H9 (cell line): Measurements from ENCODE around the gene CYB5RL. TPM values are rescaled to one million over a fixed set of nuclear protein-coding genes. Genes with fewer than 3 reads are reported as not detected.

Source experiments
- DNase-seq: peaks from one replicate; pipeline ENCODE4 v3.0.0-alpha.2; 2017
- H2AFZ ChIP-seq: one replicate; pipeline ENCODE4 v1.6.1; 2013; ENCODE audit warnings: mild to moderate bottlenecking, low read length, control low read depth, moderate library complexity
- H2AK5ac ChIP-seq: 2 replicates; pipeline ENCODE4 v1.6.1; 2013; ENCODE audit warnings: low read length, control low read depth, mixed read lengths; ENCODE audit not compliant: insufficient read length
- H2BK120ac ChIP-seq: one replicate; pipeline ENCODE4 v1.6.1; 2013; ENCODE audit warnings: low read depth, mild to moderate bottlenecking, low read length, control low read depth, inconsistent platforms; ENCODE audit not compliant: poor library complexity, severe bottlenecking
- H2BK12ac ChIP-seq: 2 replicates; pipeline ENCODE4 v1.6.1; 2013; ENCODE audit warnings: low read length, control low read depth, mixed read lengths, low read depth; ENCODE audit not compliant: insufficient read length
- H2BK15ac ChIP-seq: 2 replicates; pipeline ENCODE4 v1.6.1; 2013; ENCODE audit warnings: low read depth, low read length, control low read depth
- H2BK20ac ChIP-seq: one replicate; pipeline ENCODE4 v1.6.1; 2013; ENCODE audit warnings: low read depth, mild to moderate bottlenecking, low read length, control low read depth, inconsistent platforms; ENCODE audit not compliant: poor library complexity, severe bottlenecking
- H2BK5ac ChIP-seq: 2 replicates; pipeline ENCODE4 v1.6.1; 2013; ENCODE audit warnings: low read length, control low read depth, mixed read lengths; ENCODE audit not compliant: insufficient read length
- H3K14ac ChIP-seq: 2 replicates; pipeline ENCODE4 v1.6.1; 2013; ENCODE audit warnings: low read length, control low read depth; ENCODE audit not compliant: insufficient read depth
- H3K18ac ChIP-seq: 2 replicates; pipeline ENCODE4 v1.6.1; 2013; ENCODE audit warnings: low read depth, mild to moderate bottlenecking, mixed read lengths, low read length, control low read depth; ENCODE audit not compliant: insufficient read length
- H3K23ac ChIP-seq: 2 replicates; pipeline ENCODE4 v1.6.1; 2013; ENCODE audit warnings: low read length, control low read depth, mixed read lengths, low read depth; ENCODE audit not compliant: insufficient read length
- H3K23me2 ChIP-seq: 2 replicates; pipeline ENCODE4 v1.6.1; 2013; ENCODE audit warnings: low read depth, mild to moderate bottlenecking, mixed read lengths, low read length, control low read depth; ENCODE audit not compliant: insufficient read length, poor library complexity, severe bottlenecking
- H3K27ac ChIP-seq: 2 replicates; pipeline ENCODE4 v1.5.1; 2013; ENCODE audit warnings: low read length, control low read depth, mixed read lengths, low read depth; ENCODE audit not compliant: insufficient read length
- H3K27me3 ChIP-seq: 2 replicates; pipeline ENCODE4 v1.6.1; 2013; ENCODE audit warnings: low read length, control low read depth, inconsistent platforms; ENCODE audit not compliant: insufficient read depth
- H3K4ac ChIP-seq: 2 replicates; pipeline ENCODE4 v1.6.1; 2013; ENCODE audit warnings: low read depth, mild to moderate bottlenecking, control low read depth, inconsistent platforms, low read length, moderate library complexity
- H3K4me1 ChIP-seq: 2 replicates; pipeline ENCODE4 v1.6.1; 2013; ENCODE audit warnings: low read length, control low read depth, inconsistent platforms; ENCODE audit not compliant: insufficient read depth
- H3K4me2 ChIP-seq: 2 replicates; pipeline ENCODE4 v1.6.1; 2013; ENCODE audit warnings: low read length, control low read depth, mixed read lengths; ENCODE audit not compliant: insufficient read length, insufficient read depth
- H3K56ac ChIP-seq: 2 replicates; pipeline ENCODE4 v1.6.1; 2013; ENCODE audit warnings: low read depth, mild to moderate bottlenecking, mixed read lengths, low read length, control low read depth; ENCODE audit not compliant: insufficient read length
- H3K79me1 ChIP-seq: 2 replicates; pipeline ENCODE4 v1.6.1; 2013; ENCODE audit warnings: low read depth, mild to moderate bottlenecking, moderate library complexity, low read length, control low read depth, inconsistent platforms; ENCODE audit not compliant: insufficient read depth, poor library complexity, severe bottlenecking
- H3K79me2 ChIP-seq: 2 replicates; pipeline ENCODE4 v1.6.1; 2013; ENCODE audit warnings: low read length, control low read depth, inconsistent platforms; ENCODE audit not compliant: insufficient read depth
- H3K9ac ChIP-seq: 2 replicates; pipeline ENCODE4 v1.6.1; 2013; ENCODE audit warnings: low read length, control low read depth, mixed read lengths; ENCODE audit not compliant: insufficient read length; ENCODE audit errors: extremely low read depth
- H3K9me3 ChIP-seq: one replicate; pipeline ENCODE4 v1.6.1; 2013; ENCODE audit warnings: low read depth, low read length, inconsistent platforms; ENCODE audit not compliant: control insufficient read depth
- H3T11ph ChIP-seq: one replicate; pipeline ENCODE4 v1.6.1; 2013; ENCODE audit warnings: mild to moderate bottlenecking, low read length, control low read depth, inconsistent platforms
- H4K20me1 ChIP-seq: one replicate; pipeline ENCODE4 v1.6.1; 2013; ENCODE audit not compliant: control insufficient read depth, insufficient read length, insufficient read depth
- H4K5ac ChIP-seq: 2 replicates; pipeline ENCODE4 v1.6.1; 2013; ENCODE audit warnings: low read depth, mild to moderate bottlenecking, mixed read lengths, low read length, control low read depth; ENCODE audit not compliant: insufficient read length
- H4K8ac ChIP-seq: replicated peaks from 2 replicates; pipeline ENCODE4 v1.6.1; 2013; ENCODE audit warnings: low read length, control low read depth, mixed read lengths, low read depth; ENCODE audit not compliant: insufficient read length
- H4K91ac ChIP-seq: 2 replicates; pipeline ENCODE4 v1.6.1; 2013; ENCODE audit warnings: low read depth, mild to moderate bottlenecking, moderate library complexity, mixed read lengths, low read length, control low read depth; ENCODE audit not compliant: insufficient read length
- H3K27ac Mint-ChIP-seq, 3 experiments: 2 replicates in 2 of 3; 3 replicates in 1 of 3; pipeline ENCODE4 v1.8.0; 2020 to 2021; ENCODE audit warnings: mixed read lengths in 3 of 3, mild to moderate bottlenecking in 1 of 3, moderate library complexity in 1 of 3
- H3K27me3 Mint-ChIP-seq: 2 replicates; pipeline ENCODE4 v1.8.0; 2021; ENCODE audit warnings: low read depth, mild to moderate bottlenecking, moderate library complexity, mixed read lengths
- H3K36me3 Mint-ChIP-seq, 3 experiments: 2 replicates in 2 of 3; 3 replicates in 1 of 3; pipeline ENCODE4 v1.8.0; 2020 to 2021; ENCODE audit warnings: low read depth in 3 of 3, mixed read lengths in 3 of 3; ENCODE audit not compliant: insufficient read depth in 1 of 3
- H3K4me1 Mint-ChIP-seq, 2 experiments: 2 replicates each; pipeline ENCODE4 v1.8.0; 2020; ENCODE audit warnings: mixed read lengths in 2 of 2
- H3K4me3 Mint-ChIP-seq, 2 experiments: 2 replicates in 1 of 2; 3 replicates in 1 of 2; pipeline ENCODE4 v1.8.0; 2020 to 2021; ENCODE audit warnings: mild to moderate bottlenecking in 2 of 2, mixed read lengths in 2 of 2, moderate library complexity in 1 of 2
- H3K9me3 Mint-ChIP-seq, 2 experiments: 2 replicates in 1 of 2; 3 replicates in 1 of 2; pipeline ENCODE4 v1.8.0; 2020; ENCODE audit warnings: mild to moderate bottlenecking in 2 of 2, mixed read lengths in 2 of 2, moderate library complexity in 1 of 2
- CTCF ChIP-seq: fragments of 200-600 bp; sonication (generic); conservative IDR thresholded peaks from 3 replicates; pipeline ENCODE4 v1.8.0; 2021; ENCODE audit warnings: antibody characterized with exemption, mild to moderate bottlenecking
- WGBS: extraction: QIAGEN DNeasy Blood & Tissue Kit; methylation state at CpG from one replicate; pipeline ENCODE4 v1.1.7; 2013; ENCODE audit warnings: missing lambda C conversion rate, low lambda C conversion rate, mixed read lengths; ENCODE audit not compliant: insufficient read length; ENCODE audit errors: extremely low coverage; 5-methylcytosine and 5-hydroxymethylcytosine counted together
- total RNA-seq: library from RNA; stranded (reverse); gene quantifications from 2 replicates; pipeline ENCODE4 v1.2.1, GENCODE V29; 2021

CYB5RL gene
- total RNA-seq, 1 experiment from 2014 or later: 12.6 TPM

- H3K18ac ChIP-seq: no peak overlapping the region
- Mint-ChIP-seq H3K27me3 (no peaks in the 10 kb centered on the region), H3K4me1 (peaks cover 23 to 31% of the 10 kb centered on the region in 2 experiments), H3K36me3 (peaks cover 11 to 53% (median 44%) of the 10 kb centered on the region in 3 experiments; a peak in 6 of 7 replicates), H3K9me3 (peaks cover 0 to 2% of the 10 kb centered on the region in 2 experiments; a peak in 2 of 5 replicates), H3K4me3 (no peak overlapping the region), H3K27ac (peak overlapping the region in 2 of 3 experiments; percentile 53 to 88; a peak in 1 of 7 replicates)
- H2AK5ac ChIP-seq: no peak overlapping the region
- H3K14ac ChIP-seq: no peak overlapping the region
- H2AFZ ChIP-seq: no peak overlapping the region
- no peak overlapping the region for H2BK5ac ChIP-seq
- H3T11ph ChIP-seq: no peak overlapping the region
- no peaks in the 10 kb centered on the region for H3K27me3 ChIP-seq
- no peak overlapping the region for H3K4ac ChIP-seq
- no peak overlapping the region for H3K27ac ChIP-seq
- H3K4me2 ChIP-seq: no peak overlapping the region
- H4K91ac ChIP-seq: no peak overlapping the region
- no peaks in the 10 kb centered on the region for H3K79me2 ChIP-seq
- no peak overlapping the region for H4K5ac ChIP-seq
- H2BK12ac ChIP-seq: no peak overlapping the region
- H3K23ac ChIP-seq: no peak overlapping the region
- H3K23me2 ChIP-seq: no peaks in the 10 kb centered on the region
- no peak for DNase-seq
- no peak overlapping the region for H2BK120ac ChIP-seq
- H3K4me1 ChIP-seq: no peaks in the 10 kb centered on the region
- no peak overlapping the region for H3K9ac ChIP-seq
- H2BK15ac ChIP-seq: no peak overlapping the region
- no peak overlapping the region for H2BK20ac ChIP-seq
- H4K20me1 ChIP-seq: no peaks in the 10 kb centered on the region
- H3K79me1 ChIP-seq: no peaks in the 10 kb centered on the region
- no CpG with 5 or more reads among the region's 13 CpGs for WGBS
- no peak for TF ChIP-seq CTCF
- no peak overlapping the region for H3K56ac ChIP-seq
- no peaks in the 10 kb centered on the region for H3K9me3 ChIP-seq
- H4K8ac ChIP-seq: no peak overlapping the region
These were observed 28.8 kb upstream of the CYB5RL start for GRCh38 chr1:54228638-54229079.
